ENCODE results near the gene TXNRD2. TPM values are rescaled to one million over a fixed set of nuclear protein-coding genes. Genes with fewer than 3 reads are reported as not detected.

The TXNRD2 gene
- total RNA-seq, 1 donor from 2014 or later, result 6.4 TPM

- peaks cover 18% of the 10 kb centered on the region for H3K4me1 Mint-ChIP-seq (ENCODE audit: low read depth, unreplicated experiment)
- H3K4me3 Mint-ChIP-seq (ENCODE audit: unreplicated experiment), result peak overlapping the region; percentile 93
- peak; percentile 17 for DNase-seq
- peaks cover 13% of the 10 kb centered on the region for H3K27me3 Mint-ChIP-seq (ENCODE audit: unreplicated experiment)
- no peak for TF ChIP-seq CTCF (IDR thresholded peaks at IDR 0.05; ENCODE audit: partially characterized antibody, unreplicated experiment)
- peaks cover 8% of the 10 kb centered on the region for H3K9me3 Mint-ChIP-seq (ENCODE audit: unreplicated experiment)
- H3K36me3 Mint-ChIP-seq (ENCODE audit: unreplicated experiment), result no peaks in the 10 kb centered on the region
- peak overlapping the region; percentile 3 for H3K27ac Mint-ChIP-seq (ENCODE audit: unreplicated experiment)
Measured at GRCh38 chr22:19852177-19852781, 89.3 kb downstream of the TXNRD2 start.

DNA sequence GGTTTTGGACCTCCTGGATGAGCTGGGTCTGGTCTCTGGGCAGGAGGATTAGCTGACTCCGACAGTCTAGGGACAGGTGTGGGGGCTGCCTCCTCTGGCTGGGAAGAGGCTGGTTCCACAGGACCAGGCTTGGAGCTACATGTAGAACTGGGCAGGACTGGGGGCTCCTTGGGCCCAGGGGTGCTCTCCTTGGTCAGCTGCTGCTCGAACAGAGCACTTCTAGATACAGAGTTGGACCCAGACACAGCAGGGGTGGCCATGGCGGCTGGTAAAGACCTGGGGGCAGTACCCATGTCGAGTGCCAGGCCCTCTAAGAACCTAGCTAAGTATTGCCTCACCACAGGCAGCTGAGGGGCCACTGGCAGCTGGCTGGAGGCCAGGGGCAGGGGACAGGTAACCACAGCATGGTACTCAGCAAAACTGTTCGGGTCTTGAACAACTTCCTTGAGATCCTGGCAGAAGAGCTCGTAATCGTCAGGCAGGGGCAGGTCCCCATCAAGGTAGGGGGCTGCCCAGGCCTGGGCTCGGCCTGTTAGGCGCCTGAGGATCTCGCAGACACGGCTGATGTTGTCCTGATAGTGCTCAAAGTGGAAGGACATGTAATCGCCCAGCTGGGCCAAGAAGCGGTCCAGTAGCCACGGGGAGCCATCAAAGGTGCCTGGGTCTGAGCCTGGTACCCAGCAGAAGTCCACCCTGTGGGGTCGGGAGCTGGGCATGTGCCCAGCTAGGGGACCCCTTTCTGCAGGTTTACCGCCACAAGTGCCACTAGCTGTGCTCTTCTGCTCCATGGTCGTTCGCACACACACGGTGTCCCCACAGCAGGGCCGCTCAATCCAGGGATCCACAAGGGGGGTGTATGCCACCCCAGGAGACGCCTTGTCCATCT is 90.1 kb downstream of the TXNRD2 start:
- Mint-ChIP-seq H3K36me3 (ENCODE audit: unreplicated experiment) (no peaks in the 10 kb centered on the region), H3K27ac (ENCODE audit: unreplicated experiment) (peak overlapping the region; percentile 3), H3K4me1 (ENCODE audit: low read depth, unreplicated experiment) (peaks cover 18% of the 10 kb centered on the region), H3K27me3 (ENCODE audit: unreplicated experiment) (peaks cover 13% of the 10 kb centered on the region), H3K9me3 (ENCODE audit: unreplicated experiment) (peaks cover 8% of the 10 kb centered on the region), H3K4me3 (ENCODE audit: unreplicated experiment) (no peak overlapping the region)
- TF ChIP-seq CTCF (IDR thresholded peaks at IDR 0.05; ENCODE audit: partially characterized antibody, unreplicated experiment), result no peak
- no peak for DNase-seq

DNA sequence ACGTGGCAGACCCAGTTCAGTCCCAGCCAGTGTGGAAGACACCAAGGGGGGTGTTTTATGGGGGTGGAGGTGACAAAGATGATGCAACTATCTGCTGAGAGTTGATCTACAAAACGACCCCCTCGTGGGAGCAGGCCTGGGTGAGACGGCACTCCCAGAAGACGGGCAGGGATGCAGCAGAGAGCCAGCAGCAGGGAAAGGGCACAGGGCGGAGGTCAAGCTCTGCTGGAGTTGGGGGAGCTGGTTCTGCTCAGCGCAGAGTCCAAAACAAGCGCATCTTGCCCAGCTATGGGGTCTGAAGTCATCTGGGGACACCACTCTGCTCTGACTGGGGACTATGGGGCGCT is 90.9 kb downstream of the TXNRD2 start:
- TF ChIP-seq CTCF (IDR thresholded peaks at IDR 0.05; ENCODE audit: partially characterized antibody, unreplicated experiment), result no peak
- Mint-ChIP-seq H3K4me3 (ENCODE audit: unreplicated experiment) (no peak overlapping the region), H3K36me3 (ENCODE audit: unreplicated experiment) (no peaks in the 10 kb centered on the region), H3K27ac (ENCODE audit: unreplicated experiment) (no peak overlapping the region), H3K9me3 (ENCODE audit: unreplicated experiment) (peaks cover 6% of the 10 kb centered on the region), H3K27me3 (ENCODE audit: unreplicated experiment) (peaks cover 11% of the 10 kb centered on the region), H3K4me1 (ENCODE audit: low read depth, unreplicated experiment) (peaks cover 18% of the 10 kb centered on the region)
- no peak for DNase-seq

DNA sequence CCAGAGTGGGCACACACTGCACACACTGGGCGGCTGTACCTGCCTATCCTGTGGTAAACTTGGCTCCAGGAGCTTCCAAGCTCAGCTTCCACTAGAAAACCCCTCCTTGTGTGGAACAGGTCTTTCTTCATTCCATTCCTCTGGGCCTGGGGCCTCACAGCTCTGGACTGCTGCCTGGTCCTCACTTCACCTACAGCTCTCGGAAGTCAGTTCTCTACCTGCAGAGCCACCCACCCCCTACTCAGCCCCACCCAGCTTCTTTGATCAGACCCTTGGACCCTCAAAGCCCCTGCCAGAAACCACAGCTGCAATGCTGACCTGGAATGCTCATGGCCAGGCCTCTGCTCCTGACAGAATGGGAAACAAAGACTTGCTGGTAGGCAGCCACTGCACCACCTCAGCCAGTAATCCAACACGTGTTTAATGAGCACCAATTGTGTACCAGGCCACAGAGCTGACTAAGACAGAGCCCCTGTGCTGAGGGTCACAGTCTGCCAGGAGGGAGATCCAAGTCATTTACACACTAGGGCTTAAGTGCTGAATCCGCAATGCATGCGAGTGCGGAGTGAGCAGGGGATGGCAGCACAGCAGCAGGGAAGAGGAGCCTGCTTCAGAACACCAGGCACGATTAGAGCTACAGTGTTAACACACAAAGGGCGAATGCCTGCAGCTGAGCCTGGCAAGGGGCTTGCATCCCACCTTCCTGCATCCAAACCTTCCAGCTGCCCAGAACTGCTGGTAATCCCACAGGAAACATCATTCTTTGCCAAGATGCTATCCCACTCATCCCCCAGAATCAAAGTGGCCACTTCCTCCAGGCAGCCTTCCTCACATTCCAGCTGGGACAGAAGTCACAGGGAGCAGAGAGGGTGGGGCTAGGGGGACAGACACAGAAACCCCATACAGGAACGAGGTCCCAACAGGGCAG is 91.5 kb downstream of the TXNRD2 start:
- peaks cover 11% of the 10 kb centered on the region for H3K27me3 Mint-ChIP-seq (ENCODE audit: unreplicated experiment)
- TF ChIP-seq CTCF (IDR thresholded peaks at IDR 0.05; ENCODE audit: partially characterized antibody, unreplicated experiment), result no peak
- no peak for DNase-seq
- peaks cover 18% of the 10 kb centered on the region for H3K4me1 Mint-ChIP-seq (ENCODE audit: low read depth, unreplicated experiment)
- H3K9me3 Mint-ChIP-seq (ENCODE audit: unreplicated experiment), result peaks cover 6% of the 10 kb centered on the region
- H3K36me3 Mint-ChIP-seq (ENCODE audit: unreplicated experiment), result no peaks in the 10 kb centered on the region
- H3K27ac Mint-ChIP-seq (ENCODE audit: unreplicated experiment), result no peak overlapping the region
- no peak overlapping the region for H3K4me3 Mint-ChIP-seq (ENCODE audit: unreplicated experiment)

All from glutamatergic neuron (in vitro differentiated cells).